Uterus (tissue), 4 donors: ENCODE measurements around the gene WDR88. TPM values are rescaled to one million over a fixed set of nuclear protein-coding genes. Genes with fewer than 3 reads are reported as not detected.
"Not testable (repeated sequence)": the region's sequence is repeated elsewhere in the genome, so short reads cannot be mapped to it uniquely, and the experiment has no call there.

Source experiments
- DNase-seq, 2 donors: peaks; one replicate each; pipeline ENCODE4 v3.0.0-alpha.2; 2019 to 2020
- H3K27ac ChIP-seq, 2 donors: fragments of 200-600 bp; sonication (generic); 1 replicate in 1 of 2; 2 replicates in 1 of 2; pipeline ENCODE4 v1.5.1; 2016 to 2018
- H3K27me3 ChIP-seq, 2 donors: fragments of 200-600 bp; sonication (generic); one replicate each; pipeline ENCODE4 v1.5.1; 2018 to 2019; ENCODE audit warnings: control low read depth in 1 of 2
- H3K36me3 ChIP-seq, 2 donors: fragments of 200-600 bp; sonication (generic); one replicate each; pipeline ENCODE4 v1.5.1; 2019; ENCODE audit warnings: control low read depth in 1 of 2
- H3K4me1 ChIP-seq, 2 donors: fragments of 200-600 bp; sonication (generic); one replicate each; pipeline ENCODE4 v1.5.1; 2018 to 2019; ENCODE audit warnings: control low read depth in 1 of 2
- H3K4me3 ChIP-seq, 2 donors: fragments of 200-600 bp; sonication (generic); 1 replicate in 1 of 2; 2 replicates in 1 of 2; pipeline ENCODE4 v1.5.1; 2018 to 2019; ENCODE audit warnings: mild to moderate bottlenecking in 1 of 2
- H3K9me3 ChIP-seq, 2 donors: fragments of 200-600 bp; sonication (generic); one replicate each; pipeline ENCODE4 v1.5.1; 2019; ENCODE audit warnings: control low read depth in 1 of 2
- CTCF ChIP-seq, 4 experiments: fragments of 200-600 bp in 2 of 4; fragments of 450-650 bp in 2 of 4; sonication (generic) in 2 of 4; IDR thresholded peaks; one replicate each; pipeline ENCODE4 v1.5.1; 2016 to 2019; ENCODE audit warnings: antibody characterized with exemption in 4 of 4, mild to moderate bottlenecking in 2 of 4, moderate library complexity in 1 of 4
- POLR2A ChIP-seq, 2 donors: fragments of 450-650 bp; IDR thresholded peaks; one replicate each; pipeline ENCODE4 v1.6.1; 2016; ENCODE audit warnings: antibody characterized with exemption in 2 of 2, mild to moderate bottlenecking in 1 of 2, moderate library complexity in 1 of 2
- intact Hi-C: fragments of 100-400 bp; cut with DNase I; formaldehyde crosslinking; loops from one replicate; pipeline ENCODE4 v1.15.1; 2023; ENCODE audit warnings: low total_unique reads
- total RNA-seq, 4 donors: library from RNA; depleted of rRNA in 3 of 4; stranded (reverse); fragments of >200 nt in 3 of 4; gene quantifications; one replicate each; pipeline versions ENCODE4 v1.1.0 to v1.2.4, GENCODE V29; 2014 to 2023
- donor health status: DM: yes; HTN: yes; CAD: no.

Gene WDR88
- total RNA-seq, 4 donors from 2014 or later = not detected

GRCh38 chr19:33208371-33208895 lies 76.5 kb downstream of the WDR88 start:
- Histone ChIP-seq H3K36me3 (no peaks in the 10 kb centered on the region), H3K27ac (no peak overlapping the region), H3K4me1 (no peaks in the 10 kb centered on the region), H3K9me3 (no peaks in the 10 kb centered on the region), H3K4me3 (no peak overlapping the region), H3K27me3 (no peaks in the 10 kb centered on the region)
- no peak for DNase-seq
- TF ChIP-seq POLR2A (IDR thresholded peaks at IDR 0.05) = no peak
- intact Hi-C loops = no loop called here

GRCh38 chr19:33208904-33209849 lies 77.3 kb downstream of the WDR88 start:
- H3K27ac ChIP-seq = no peak overlapping the region
- no peak for DNase-seq
- no peak for TF ChIP-seq POLR2A (IDR thresholded peaks at IDR 0.05)
- TF ChIP-seq CTCF (IDR thresholded peaks at IDR 0.05) = no peak

GRCh38 chr19:33209850-33210230 lies 77.9 kb downstream of the WDR88 start:
- DNase-seq, H3K4me1 ChIP-seq, H3K27me3 ChIP-seq, H3K27ac ChIP-seq, H3K4me3 ChIP-seq, H3K9me3 ChIP-seq, H3K36me3 ChIP-seq, intact Hi-C loops: not testable (repeated sequence)

More at GRCh38 chr19:33208904-33209849, 77.3 kb downstream of the WDR88 start:
- no peaks in the 10 kb centered on the region for H3K4me1 ChIP-seq
- H3K9me3 ChIP-seq = no peaks in the 10 kb centered on the region
- H3K36me3 ChIP-seq = no peaks in the 10 kb centered on the region
- H3K4me3 ChIP-seq = no peak overlapping the region
- intact Hi-C loops = no loop called here
- no peaks in the 10 kb centered on the region for H3K27me3 ChIP-seq

- DNase-seq = no peak
- Histone ChIP-seq H3K36me3 (no peaks in the 10 kb centered on the region), H3K4me1 (no peaks in the 10 kb centered on the region), H3K9me3 (no peaks in the 10 kb centered on the region), H3K4me3 (no peak overlapping the region), H3K27ac (no peak overlapping the region), H3K27me3 (no peaks in the 10 kb centered on the region)
- intact Hi-C loops = no loop called here
- TF ChIP-seq CTCF (IDR thresholded peaks at IDR 0.05) (no peak), POLR2A (IDR thresholded peaks at IDR 0.05) (no peak)
Observed at GRCh38 chr19:33210266-33210940, 78.5 kb downstream of the WDR88 start.

- H3K27me3 ChIP-seq = no peaks in the 10 kb centered on the region
- intact Hi-C loops = no loop called here
- H3K36me3 ChIP-seq = no peaks in the 10 kb centered on the region
- H3K9me3 ChIP-seq = no peaks in the 10 kb centered on the region
- H3K4me1 ChIP-seq = no peaks in the 10 kb centered on the region
- TF ChIP-seq POLR2A (IDR thresholded peaks at IDR 0.05) (no peak), CTCF (IDR thresholded peaks at IDR 0.05) (no peak)
- H3K4me3 ChIP-seq = no peak overlapping the region
- DNase-seq = no peak
- no peak overlapping the region for H3K27ac ChIP-seq
Observed at GRCh38 chr19:33211794-33212435, 80.0 kb downstream of the WDR88 start.
